Fibroblast of skin of left quadriceps (primary cell): ENCODE results near the gene KANSL3.

Experiments used
- DNase-seq, 2 experiments: peaks; one replicate each; pipeline ENCODE4 v3.0.0-alpha.2; 2013; ENCODE audit warnings: low read depth in 2 of 2

The KANSL3 gene

GRCh38 chr2:96608469-96609455 lies 29.4 kb downstream of the KANSL3 start:
- no peak for DNase-seq

- no peak for DNase-seq
These were observed 34.0 kb downstream of the KANSL3 start for GRCh38 chr2:96604104-96604503.

GRCh38 chr2:96602330-96602823 lies 35.7 kb downstream of the KANSL3 start:
- no peak for DNase-seq

GRCh38 chr2:96601382-96602292 lies 36.5 kb downstream of the KANSL3 start:
- no peak for DNase-seq

- no peak for DNase-seq
These were observed 38.2 kb downstream of the KANSL3 start for GRCh38 chr2:96599941-96600340.

GRCh38 chr2:96596596-96596995 lies 41.5 kb downstream of the KANSL3 start:
- no peak for DNase-seq

GRCh38 chr2:96594691-96595152 lies 43.4 kb downstream of the KANSL3 start:
- DNase-seq, result no peak

GRCh38 chr2:96594282-96594681 lies 43.8 kb downstream of the KANSL3 start:
- DNase-seq, result no peak

GRCh38 chr2:96591494-96591893 lies 46.6 kb downstream of the KANSL3 start:
- DNase-seq, result no peak

- no peak for DNase-seq
These were observed 47.1 kb downstream of the KANSL3 start for GRCh38 chr2:96591054-96591453.

GRCh38 chr2:96587843-96588242 lies 50.3 kb downstream of the KANSL3 start:
- DNase-seq, result no peak

- no peak for DNase-seq
These were observed 54.1 kb downstream of the KANSL3 start for GRCh38 chr2:96584017-96584416.

GRCh38 chr2:96580771-96581170 lies 57.3 kb downstream of the KANSL3 start:
- no peak for DNase-seq

- DNase-seq, result no peak
These were observed 58.7 kb downstream of the KANSL3 start for GRCh38 chr2:96579422-96579821.

GRCh38 chr2:96578731-96579130 lies 59.4 kb downstream of the KANSL3 start:
- DNase-seq, result no peak

- no peak for DNase-seq
These were observed 60.6 kb downstream of the KANSL3 start for GRCh38 chr2:96577501-96577900.

- no peak for DNase-seq
These were observed 62.2 kb downstream of the KANSL3 start for GRCh38 chr2:96575785-96576456.

GRCh38 chr2:96574364-96574763 lies 63.7 kb downstream of the KANSL3 start:
- no peak for DNase-seq

GRCh38 chr2:96568094-96568493 lies 70.0 kb downstream of the KANSL3 start:
- no peak for DNase-seq

- no peak for DNase-seq
These were observed 73.0 kb downstream of the KANSL3 start for GRCh38 chr2:96565111-96565510.

- no peak for DNase-seq
These were observed 73.5 kb downstream of the KANSL3 start for GRCh38 chr2:96564563-96564962.

GRCh38 chr2:96564026-96564425 lies 74.1 kb downstream of the KANSL3 start:
- no peak for DNase-seq
